ENCODE measurements around the gene NPFF.

- TF ChIP-seq CTCF (optimal IDR thresholded peaks at IDR 0.05 in 1 of 3, IDR thresholded peaks at IDR 0.05 in 1 of 3, conservative IDR thresholded peaks at IDR 0.05 in 1 of 3; ENCODE audit: extremely low read depth in 1 of 3, insufficient read depth in 2 of 3, low read length in 3 of 3) (peak in 2 of 3 experiments; percentile 10 to 32), EZH2 (IDR thresholded peaks at IDR 0.05; ENCODE audit: low read length) (no peak)
These were observed 30.5 kb downstream of the NPFF start for GRCh38 chr12:53476769-53477209.

Measured in keratinocyte (primary cell).